Right kidney (tissue), 1 donor: Measurements from ENCODE around the gene CTNNA2.

Experiments used
- DNase-seq: peaks from one replicate; pipeline ENCODE4 v3.0.0-alpha.2; 2016

The CTNNA2 gene

GRCh38 chr2:80335411-80335810 is 822.6 kb downstream of the CTNNA2 start:
- DNase-seq = no peak

DNA sequence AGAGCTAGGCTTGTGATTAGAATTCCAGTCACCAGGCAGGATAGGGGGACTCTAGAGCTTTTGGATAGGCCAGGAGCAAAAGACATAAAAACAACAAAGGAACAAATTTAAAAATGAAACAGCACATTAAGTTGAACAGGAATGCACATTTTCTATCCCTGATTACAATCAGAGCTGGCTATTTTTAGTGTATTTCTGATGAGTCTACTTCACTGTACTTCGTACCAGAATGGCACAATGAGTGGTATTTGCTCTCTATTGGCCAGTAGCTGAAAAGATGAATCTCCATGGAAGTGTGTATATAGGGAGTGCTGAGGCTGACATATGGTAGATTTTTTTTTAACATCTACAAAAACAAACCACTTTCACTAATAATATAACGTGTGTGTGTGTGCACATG is 825.9 kb downstream of the CTNNA2 start:
- no peak for DNase-seq

GRCh38 chr2:80340022-80340421 is 827.2 kb downstream of the CTNNA2 start:
- DNase-seq = no peak

DNA sequence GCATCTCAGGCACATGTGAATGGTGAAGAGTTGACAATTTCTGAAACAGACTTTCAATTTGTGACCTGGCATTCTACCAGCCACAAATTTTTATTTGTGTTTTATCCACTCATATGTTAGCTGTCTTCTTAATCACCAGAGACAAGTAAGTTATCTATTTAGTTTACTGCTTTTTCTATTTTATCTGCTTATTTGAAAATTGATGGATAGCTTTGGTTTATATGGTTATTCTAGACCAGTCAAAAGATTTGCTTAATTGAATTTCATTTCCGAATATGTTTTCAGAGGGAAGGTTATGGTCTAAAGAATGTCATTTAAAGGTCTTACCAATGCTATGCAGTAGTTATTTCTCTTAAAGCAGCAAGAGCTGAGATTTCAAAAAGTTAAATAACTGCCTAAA is 835.2 kb downstream of the CTNNA2 start:
- no peak for DNase-seq

DNA sequence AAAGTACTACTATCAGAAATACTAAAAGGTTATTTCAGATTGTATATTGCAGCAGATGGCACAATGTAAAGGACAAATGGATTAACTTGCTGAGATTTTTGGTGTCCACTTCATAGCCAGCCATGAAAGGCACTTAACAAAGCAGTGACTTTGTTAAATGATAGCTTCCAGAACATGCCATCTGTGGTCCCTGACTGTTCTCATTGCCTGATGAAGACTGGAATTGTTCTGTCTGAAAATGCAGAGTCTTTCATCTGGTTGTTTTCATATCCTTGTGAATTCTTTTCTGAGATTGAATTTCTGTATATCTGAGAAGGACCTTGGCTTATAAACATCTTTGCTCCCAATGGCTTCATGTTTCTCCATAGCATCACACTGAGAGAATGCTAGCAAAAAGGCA is 836.1 kb downstream of the CTNNA2 start:
- no peak for DNase-seq

- no peak for DNase-seq
Measured at GRCh38 chr2:80351231-80351630, 838.4 kb downstream of the CTNNA2 start.

DNA sequence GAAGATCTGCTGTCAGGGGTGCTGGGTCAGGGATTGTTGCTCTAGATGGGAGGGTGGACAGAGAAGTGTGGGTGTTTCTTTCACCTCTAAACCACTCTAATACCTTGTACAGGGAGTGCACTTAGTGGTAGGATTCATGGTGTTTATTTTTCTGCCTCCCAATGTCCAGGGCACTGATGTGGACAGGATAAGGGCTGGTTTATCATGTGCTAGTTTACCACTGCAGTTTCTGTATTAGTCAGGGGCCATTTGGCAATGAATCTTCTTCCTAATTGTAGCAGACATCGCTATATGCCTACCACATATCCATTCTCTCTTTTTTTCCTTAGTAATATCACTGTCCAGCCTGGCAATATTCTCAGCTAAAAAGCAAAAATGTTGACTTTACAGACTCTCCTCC is 842.0 kb downstream of the CTNNA2 start:
- DNase-seq = no peak

DNA sequence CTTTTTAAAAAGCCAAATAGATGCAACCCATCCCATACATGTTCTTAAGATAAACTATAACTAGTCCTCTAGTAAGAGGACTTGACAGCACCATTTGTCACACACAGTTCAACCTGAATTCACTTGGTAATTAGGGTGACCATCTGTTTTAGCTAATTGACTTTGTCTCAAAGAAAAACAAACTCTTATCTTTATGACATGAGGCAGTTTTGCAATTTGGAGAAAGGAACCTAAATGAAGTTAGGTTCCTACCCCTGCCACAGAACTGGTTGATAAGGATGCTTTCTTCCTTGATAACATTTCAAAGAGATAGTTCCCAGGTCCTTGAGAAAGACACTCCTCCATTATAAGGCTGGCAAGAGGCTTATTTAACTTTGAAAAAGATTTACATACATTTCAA is 849.1 kb downstream of the CTNNA2 start:
- no peak for DNase-seq

GRCh38 chr2:80363330-80363729 is 850.5 kb downstream of the CTNNA2 start:
- no peak for DNase-seq

DNA sequence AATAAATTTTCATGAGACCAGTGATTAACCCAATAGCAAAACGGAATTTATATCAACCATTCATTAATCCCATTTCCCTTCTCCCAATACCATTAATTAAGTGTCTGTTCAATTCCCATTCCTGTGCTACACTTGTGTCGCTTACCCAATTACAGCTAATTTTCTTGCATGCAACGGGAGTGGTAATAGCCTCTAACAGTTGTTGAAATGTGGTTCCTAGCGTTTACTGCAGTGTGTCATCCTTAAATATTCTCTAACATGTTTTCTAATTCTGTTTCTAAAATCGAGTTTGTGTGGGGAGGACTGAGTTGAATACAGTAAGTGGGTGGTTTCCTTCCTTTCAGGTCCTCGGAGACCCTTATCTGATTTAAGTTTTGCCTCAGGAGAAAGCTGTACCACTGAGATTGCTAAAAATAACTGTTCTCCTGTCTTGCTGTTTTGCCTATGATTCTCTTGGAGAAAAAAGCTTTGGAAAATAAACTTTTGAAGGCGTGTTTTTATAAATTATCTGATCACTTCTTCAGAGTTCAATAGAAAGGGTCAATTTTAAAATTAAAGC is 851.0 kb downstream of the CTNNA2 start:
- DNase-seq = no peak

DNA sequence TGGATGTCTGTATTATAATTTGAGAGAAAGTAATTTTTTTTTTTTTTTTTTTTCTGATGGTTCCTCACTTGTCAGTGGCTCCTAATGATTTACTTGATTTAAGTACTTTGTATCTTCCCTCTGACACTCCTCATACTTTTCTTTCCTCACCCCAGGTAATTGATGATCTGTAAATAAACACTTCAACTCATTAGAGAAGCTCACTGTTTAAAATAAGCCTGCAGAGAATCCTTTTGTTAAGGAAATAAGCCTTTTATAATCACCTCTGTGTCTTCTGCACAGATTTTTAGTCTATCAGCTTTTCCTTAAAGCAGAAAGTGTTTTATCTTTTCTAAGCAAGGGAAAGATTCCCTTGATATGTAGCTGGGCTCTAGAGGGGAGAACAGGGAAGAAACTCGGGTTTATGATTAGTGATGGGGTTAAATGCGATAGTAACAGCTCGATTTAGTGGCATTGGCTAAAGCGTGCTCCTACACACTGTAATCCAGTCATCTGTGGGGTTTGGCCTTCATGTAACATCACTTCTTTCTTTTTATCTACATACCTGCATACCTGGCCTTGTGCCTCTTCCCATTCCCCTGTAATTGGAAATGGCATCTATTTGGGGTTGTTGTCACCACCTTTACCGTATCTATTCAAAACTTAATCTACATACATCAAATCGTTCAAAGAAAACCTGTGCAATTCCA is 851.8 kb downstream of the CTNNA2 start:
- DNase-seq = no peak

- no peak for DNase-seq
Measured at GRCh38 chr2:80365762-80366161, 852.9 kb downstream of the CTNNA2 start.

GRCh38 chr2:80370375-80371009 is 857.6 kb downstream of the CTNNA2 start:
- no peak for DNase-seq

- no peak for DNase-seq
Measured at GRCh38 chr2:80374105-80374504, 861.3 kb downstream of the CTNNA2 start.

- no peak for DNase-seq
Measured at GRCh38 chr2:80377071-80377470, 864.2 kb downstream of the CTNNA2 start.

DNA sequence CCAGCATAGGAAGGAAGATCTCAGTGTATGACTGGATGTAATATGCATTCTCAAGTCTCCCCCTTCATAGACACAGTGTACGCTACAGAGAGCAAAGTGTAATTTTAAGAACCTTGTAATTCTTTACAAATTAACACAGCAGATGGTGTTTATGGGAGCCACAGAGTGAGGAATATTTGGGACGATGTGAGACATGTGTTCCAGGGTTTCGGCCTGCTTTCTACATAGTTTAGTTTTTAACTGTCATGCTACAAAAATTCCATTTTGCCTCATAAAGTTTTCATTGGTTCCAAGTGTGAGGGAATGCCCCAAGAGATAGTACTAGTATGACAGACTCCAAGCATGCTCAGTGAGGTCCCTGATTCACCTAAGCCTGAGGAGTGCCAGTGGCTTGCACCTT is 867.9 kb downstream of the CTNNA2 start:
- DNase-seq = no peak

DNA sequence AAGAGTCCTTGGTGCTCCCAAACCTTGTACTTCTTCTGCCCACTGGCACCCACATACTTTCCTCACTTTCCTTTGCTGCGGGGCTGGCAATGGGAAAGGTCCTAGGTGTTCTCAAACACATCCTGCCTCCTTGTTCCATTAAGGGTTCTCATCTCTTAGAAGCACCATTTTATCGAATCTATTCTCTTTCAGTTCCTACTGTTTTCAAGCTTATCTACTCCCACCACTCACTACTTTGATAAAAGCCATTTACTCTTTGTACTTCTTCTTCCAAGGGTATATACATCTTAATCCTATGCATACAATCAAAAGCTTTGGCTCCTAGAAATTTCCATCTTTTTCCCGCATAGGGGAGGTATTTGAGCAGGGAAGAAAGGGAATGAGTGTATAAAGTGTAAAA is 868.8 kb downstream of the CTNNA2 start:
- no peak for DNase-seq

DNA sequence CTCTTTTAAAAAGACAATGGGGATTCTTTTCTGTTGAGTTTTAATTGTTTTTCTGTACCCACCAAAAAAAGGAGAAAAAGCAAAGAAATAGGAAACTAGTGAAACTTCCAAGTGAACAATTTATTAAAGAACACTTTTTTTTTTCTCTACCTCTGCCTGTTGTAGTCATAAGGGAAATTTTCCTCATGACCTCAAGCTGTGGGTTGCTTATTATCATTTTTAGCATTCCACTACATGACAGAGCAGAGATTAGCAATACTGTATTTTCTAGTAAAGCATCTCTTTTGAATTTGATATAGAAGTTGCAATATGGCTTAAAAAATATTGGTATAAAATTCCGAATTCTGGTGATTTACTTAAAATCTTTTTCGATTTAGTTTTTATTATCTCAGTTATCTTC is 879.6 kb downstream of the CTNNA2 start:
- no peak for DNase-seq

- DNase-seq = no peak
Measured at GRCh38 chr2:80393991-80394390, 881.1 kb downstream of the CTNNA2 start.

- no peak for DNase-seq
Measured at GRCh38 chr2:80395251-80395650, 882.4 kb downstream of the CTNNA2 start.

- no peak for DNase-seq
Measured at GRCh38 chr2:80396276-80396675, 883.4 kb downstream of the CTNNA2 start.

- DNase-seq = no peak
Measured at GRCh38 chr2:80403081-80403480, 890.2 kb downstream of the CTNNA2 start.

- DNase-seq = no peak
Measured at GRCh38 chr2:80407377-80407776, 894.5 kb downstream of the CTNNA2 start.

DNA sequence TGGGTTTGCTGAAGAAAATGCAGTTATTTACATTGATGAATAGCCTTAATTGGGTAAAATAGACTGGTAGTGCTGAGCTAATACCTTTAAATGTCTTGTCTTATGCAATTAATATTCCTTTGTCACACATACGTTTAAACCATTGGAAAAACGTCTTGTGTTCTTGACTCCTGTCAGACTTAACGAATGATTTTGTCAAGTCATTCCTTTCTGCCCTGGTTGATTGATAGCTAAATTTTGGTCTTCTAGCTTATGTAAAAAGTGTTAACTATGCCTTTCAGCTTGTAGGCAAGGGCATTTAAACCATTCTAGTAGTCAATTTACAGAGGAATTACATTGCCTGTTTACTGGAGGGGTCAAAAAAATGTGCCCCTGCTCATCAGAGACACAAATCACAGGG is 897.5 kb downstream of the CTNNA2 start:
- DNase-seq = no peak
